Stimulated activated CD8-positive, alpha-beta memory T cell treated with anti-CD3 and anti-CD28 coated beads, Interleukin-12 subunit alpha, Interleukin-12 subunit beta, amount 100 ng/mL, for 4 hours (primary cell): ENCODE measurements around the gene OAS2.

ENCODE experiments used
- DNase-seq: peaks from one replicate; pipeline ENCODE4 v3.0.0-alpha.2; 2020; ENCODE audit warnings: low read depth

The OAS2 gene

DNA sequence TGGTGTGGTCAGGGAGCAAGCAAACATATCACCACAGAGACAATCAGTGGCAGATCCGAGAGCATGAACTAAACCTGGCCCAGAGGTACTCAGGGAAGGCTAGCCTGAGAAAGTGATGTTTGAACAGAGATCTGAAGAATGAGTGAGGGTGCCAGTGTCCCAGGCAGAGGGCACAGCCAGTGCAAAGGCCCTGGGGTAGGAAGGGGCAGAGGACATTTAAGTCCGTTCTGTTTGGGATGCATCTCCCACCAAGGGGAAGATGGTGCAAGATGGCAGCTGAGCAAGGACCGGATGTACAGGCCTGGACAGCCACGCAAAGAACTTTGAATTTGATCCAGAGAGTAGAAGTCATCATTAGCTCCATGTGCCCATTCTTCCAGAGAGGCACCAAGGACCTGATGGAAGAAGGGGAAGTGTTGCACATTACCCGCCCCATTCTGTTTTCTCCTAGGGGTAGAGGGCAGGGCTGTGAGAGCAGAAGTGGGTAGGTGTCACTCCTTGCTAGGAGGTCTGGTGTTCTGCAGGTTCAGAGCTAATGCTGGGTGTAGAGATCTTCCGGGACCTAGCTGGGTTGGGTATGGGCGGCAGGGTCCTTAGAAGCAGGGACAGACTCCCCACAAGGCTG lies 82.1 kb downstream of the OAS2 start:
- DNase-seq, result no peak

DNA sequence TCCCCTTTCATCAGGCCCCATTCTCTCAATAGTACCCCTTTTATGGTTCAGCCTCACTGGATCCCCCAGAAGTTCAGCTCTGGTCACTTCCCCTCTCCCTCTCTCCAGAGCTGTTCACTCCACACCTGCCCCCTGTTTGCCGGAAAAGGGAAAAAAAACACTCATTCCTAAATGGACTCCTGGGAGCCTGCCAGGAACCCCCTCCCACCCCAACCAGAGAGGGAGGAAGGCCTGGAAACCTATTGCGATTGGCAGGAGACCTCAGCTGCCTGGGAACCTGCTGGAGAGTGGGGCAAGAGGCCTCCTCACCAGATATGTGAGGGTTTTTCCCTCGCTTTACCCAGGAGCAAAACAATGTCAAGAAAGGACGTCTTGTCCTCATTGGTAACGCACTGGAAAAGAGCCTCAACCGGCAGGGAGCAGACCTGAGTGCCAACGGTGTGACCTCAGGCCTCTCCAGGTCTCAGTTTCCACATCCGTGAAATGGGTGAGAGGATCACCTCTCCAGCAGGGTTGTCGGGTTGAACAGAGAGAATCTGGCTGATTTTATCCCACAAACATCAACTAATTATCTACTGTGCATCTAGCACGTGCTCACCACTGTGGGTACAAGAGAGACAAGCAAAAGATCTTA lies 82.9 kb downstream of the OAS2 start:
- no peak for DNase-seq
